PC-3 (cell line): ENCODE measurements around the gene AVPI1. TPM values are rescaled to one million over a fixed set of nuclear protein-coding genes. Genes with fewer than 3 reads are reported as not detected.

Source experiments
- ATAC-seq: fragments of 200-7000 bp; cut with Tn5 transposase; 2 replicates; pipeline ENCODE4 v1.9.1; 2020; ENCODE audit warnings: mild to moderate bottlenecking, moderate library complexity
- BruUV-seq: library from RNA; stranded (reverse); fragments of 400-500 nt; replicated peaks from 2 replicates; lab custom pipeline; 2021; lab: Mats Ljungman, UMichigan
- CTCF ChIA-PET: fragments of 300-600 bp; sonication (Branson Sonifier 250); formaldehyde crosslinking; loops from one replicate; lab custom pipeline; 2022; ENCODE audit warnings: antibody characterized with exemption; lab: Charles Lee
- POLR2A ChIA-PET: fragments of 300-600 bp; sonication (Branson Sonifier 250); formaldehyde crosslinking; loops from one replicate; lab custom pipeline; 2022; ENCODE audit warnings: antibody characterized with exemption; ENCODE audit not compliant: unreplicated experiment; lab: Charles Lee
- DNase-seq: peaks from one replicate; pipeline ENCODE4 v3.0.0-alpha.2; 2015
- H2AFZ ChIP-seq: fragments of 300-600 bp; sonication (generic); 2 replicates; pipeline ENCODE4 v1.6.0; 2016; ENCODE audit warnings: antibody characterized with exemption, low read length
- H3F3A ChIP-seq: fragments of 300-600 bp; sonication (generic); one replicate; pipeline ENCODE4 v1.6.0; 2017; ENCODE audit warnings: antibody characterized with exemption, low read length, control low read depth, mild to moderate bottlenecking; ENCODE audit not compliant: unreplicated experiment
- H3K27ac ChIP-seq: fragments of 300-600 bp; sonication (generic); 2 replicates; pipeline ENCODE4 v1.5.1; 2016; ENCODE audit warnings: mild to moderate bottlenecking, low read length
- H3K27me3 ChIP-seq: fragments of 300-600 bp; sonication (generic); 2 replicates; pipeline ENCODE4 v1.6.1; 2016; ENCODE audit warnings: low read length, mixed read lengths
- H3K36me3 ChIP-seq: fragments of 300-600 bp; sonication (generic); 2 replicates; pipeline ENCODE4 v1.6.1; 2016; ENCODE audit warnings: low read depth, mixed run types, low read length, mixed read lengths
- H3K4me1 ChIP-seq: fragments of 300-600 bp; sonication (generic); 2 replicates; pipeline ENCODE4 v1.5.1; 2016; ENCODE audit warnings: low read length; ENCODE audit not compliant: insufficient read depth
- H3K4me2 ChIP-seq: fragments of 300-600 bp; sonication (generic); 2 replicates; pipeline ENCODE4 v1.6.0; 2016; ENCODE audit warnings: low read length
- H3K4me3 ChIP-seq: fragments of 300-600 bp; sonication (generic); 2 replicates; pipeline ENCODE4 v1.5.1; 2016; ENCODE audit warnings: mild to moderate bottlenecking, low read length, mixed read lengths
- H3K79me2 ChIP-seq: fragments of 300-600 bp; sonication (generic); 2 replicates; pipeline ENCODE4 v1.6.1; 2017; ENCODE audit warnings: low read length, mixed read lengths
- H3K9ac ChIP-seq: fragments of 300-600 bp; sonication (generic); 2 replicates; pipeline ENCODE4 v1.6.0; 2016; ENCODE audit warnings: mild to moderate bottlenecking, low read length
- H3K9me2 ChIP-seq: fragments of 300-600 bp; sonication (generic); replicated peaks from 2 replicates; pipeline ENCODE4 v1.6.1; 2016; ENCODE audit warnings: mixed run types, low read length, mixed read lengths
- H3K9me3 ChIP-seq: fragments of 300-600 bp; sonication (generic); 2 replicates; pipeline ENCODE4 v1.6.1; 2016; ENCODE audit warnings: low read length, mixed read lengths
- H4K20me1 ChIP-seq: fragments of 300-600 bp; sonication (generic); 2 replicates; pipeline ENCODE4 v1.6.1; 2016; ENCODE audit warnings: low read length, mixed read lengths
- CTCF ChIP-seq: fragments of 300-600 bp; sonication (generic); conservative IDR thresholded peaks from 2 replicates; pipeline ENCODE4 v1.5.1; 2017; ENCODE audit warnings: antibody characterized with exemption, low read depth, mild to moderate bottlenecking, low read length
- EZH2 ChIP-seq: fragments of 300-600 bp; sonication (generic); IDR thresholded peaks from one replicate; pipeline ENCODE4 v1.6.1; 2017; ENCODE audit warnings: antibody characterized with exemption, mild to moderate bottlenecking, low read length; ENCODE audit not compliant: unreplicated experiment
- EZH2phosphoT487 ChIP-seq: fragments of 300-600 bp; sonication (generic); IDR thresholded peaks from 2 replicates; pipeline ENCODE4 v1.6.1; 2018; ENCODE audit warnings: mild to moderate bottlenecking, antibody characterized with exemption, low read length, borderline replicate concordance
- intact Hi-C: fragments of 100-400 bp; cut with micrococcal nuclease; formaldehyde crosslinking; loops from 2 replicates; pipeline ENCODE4 v1.9.0; 2023
- total RNA-seq: library from RNA; depleted of rRNA; stranded (reverse); fragments of >200 nt; gene quantifications from 2 replicates; pipeline ENCODE4 v1.2.3, GENCODE V29; 2014

Gene AVPI1
- total RNA-seq, 1 experiment from 2014 or later = 44.5 TPM

GRCh38 chr10:97673736-97674525 lies 13.1 kb downstream of the AVPI1 start:
- Histone ChIP-seq H3K9me2 (no peaks in the 10 kb centered on the region), H3K4me1 (peaks cover 6% of the 10 kb centered on the region; the same call in 1 of the 2 replicates), H3K9ac (no peak overlapping the region), H3K79me2 (no peaks in the 10 kb centered on the region), H3K4me2 (no peak overlapping the region), H3F3A (no peaks in the 10 kb centered on the region), H2AFZ (no peak overlapping the region), H3K36me3 (peaks cover 13% of the 10 kb centered on the region), H3K4me3 (no peak overlapping the region), H3K27ac (no peak overlapping the region), H3K27me3 (no peaks in the 10 kb centered on the region), H4K20me1 (no peaks in the 10 kb centered on the region), H3K9me3 (no peaks in the 10 kb centered on the region)
- ChIA-PET CTCF (no interaction called here), POLR2A (no interaction called here)
- peak; percentile 72 for ATAC-seq
- TF ChIP-seq CTCF (no peak), EZH2phosphoT487 (no peak), EZH2 (no peak)
- intact Hi-C loops = no loop called here
- DNase-seq = peak; percentile 59
- no TSS peak for BruUV-seq

GRCh38 chr10:97669571-97669970 lies 17.5 kb downstream of the AVPI1 start:
- H3K27ac ChIP-seq = no peak overlapping the region
- no peak overlapping the region for H3K9ac ChIP-seq
- intact Hi-C loops = no loop called here
- ChIA-PET POLR2A (no interaction called here), CTCF (no interaction called here)
- H3K36me3 ChIP-seq = peaks cover 7% of the 10 kb centered on the region; the same call in 1 of the 2 replicates
- H3K9me3 ChIP-seq = no peaks in the 10 kb centered on the region
- DNase-seq = no peak
- no TSS peak for BruUV-seq
- TF ChIP-seq EZH2 (no peak), EZH2phosphoT487 (no peak), CTCF (no peak)
- peaks cover 6% of the 10 kb centered on the region; the same call in 1 of the 2 replicates for H3K4me1 ChIP-seq
- H4K20me1 ChIP-seq = no peaks in the 10 kb centered on the region
- ATAC-seq = no peak
- no peak overlapping the region for H3K4me3 ChIP-seq
- H3K4me2 ChIP-seq = no peak overlapping the region
- H3F3A ChIP-seq = no peaks in the 10 kb centered on the region
- no peak overlapping the region for H2AFZ ChIP-seq
- no peaks in the 10 kb centered on the region for H3K9me2 ChIP-seq
- no peaks in the 10 kb centered on the region for H3K27me3 ChIP-seq
- no peaks in the 10 kb centered on the region for H3K79me2 ChIP-seq

GRCh38 chr10:97667463-97667862 lies 19.6 kb downstream of the AVPI1 start:
- Histone ChIP-seq H3K4me2 (no peak overlapping the region), H3K27me3 (no peaks in the 10 kb centered on the region), H3K36me3 (peaks cover 9% of the 10 kb centered on the region; the same call in 1 of the 2 replicates), H3K9me3 (no peaks in the 10 kb centered on the region), H3F3A (no peaks in the 10 kb centered on the region), H2AFZ (no peak overlapping the region), H3K9ac (no peak overlapping the region), H3K27ac (no peak overlapping the region), H3K4me1 (no peaks in the 10 kb centered on the region), H3K79me2 (no peaks in the 10 kb centered on the region), H3K4me3 (no peak overlapping the region), H4K20me1 (no peaks in the 10 kb centered on the region), H3K9me2 (no peaks in the 10 kb centered on the region)
- ChIA-PET POLR2A (no interaction called here), CTCF (no interaction called here)
- DNase-seq = no peak
- intact Hi-C loops = no loop called here
- no peak for ATAC-seq
- no TSS peak for BruUV-seq
- TF ChIP-seq EZH2 (no peak), CTCF (no peak), EZH2phosphoT487 (no peak)
